Thyroid gland (tissue), 4 donors: Measurements from ENCODE around the gene UTP4.

Experiments
- POLR2A ChIP-seq, 2 donors: fragments of 450-650 bp; IDR thresholded peaks; one replicate each; pipeline ENCODE4 v1.6.1; 2017; ENCODE audit warnings: antibody characterized with exemption in 2 of 2, mild to moderate bottlenecking in 2 of 2, moderate library complexity in 1 of 2
- TF ChIP-seq, protein P1 (sequence below), 6 experiments: fragments of 200-600 bp in 3 of 6; fragments of 450-650 bp in 3 of 6; sonication (generic) in 3 of 6; IDR thresholded peaks; one replicate each; pipeline ENCODE4 v1.5.1; 2016 to 2019; ENCODE audit warnings: antibody characterized with exemption in 6 of 6, mild to moderate bottlenecking in 2 of 6, inconsistent platforms in 1 of 6, moderate library complexity in 1 of 6

DNA sequence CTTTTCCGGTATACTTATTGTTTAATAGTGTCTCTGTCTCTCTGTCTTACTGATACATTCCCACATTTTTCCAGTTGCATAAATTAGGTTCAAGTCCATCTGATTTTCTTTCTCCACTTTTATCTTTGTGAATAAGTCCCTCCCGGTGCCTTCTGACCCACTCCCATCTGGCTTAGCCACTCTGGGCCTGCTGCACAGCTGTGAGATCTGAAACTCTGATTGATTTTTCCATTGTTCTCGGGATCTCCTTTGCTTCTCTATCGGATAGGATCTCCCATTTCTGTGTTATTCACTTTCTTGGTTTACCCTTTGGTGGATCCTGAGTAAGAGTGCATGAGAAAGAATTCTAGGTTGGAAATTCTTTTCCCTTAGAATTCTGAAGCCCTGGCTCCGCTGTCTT, 8.6 kb downstream of the UTP4 start:
- TF ChIP-seq, protein P1, sequence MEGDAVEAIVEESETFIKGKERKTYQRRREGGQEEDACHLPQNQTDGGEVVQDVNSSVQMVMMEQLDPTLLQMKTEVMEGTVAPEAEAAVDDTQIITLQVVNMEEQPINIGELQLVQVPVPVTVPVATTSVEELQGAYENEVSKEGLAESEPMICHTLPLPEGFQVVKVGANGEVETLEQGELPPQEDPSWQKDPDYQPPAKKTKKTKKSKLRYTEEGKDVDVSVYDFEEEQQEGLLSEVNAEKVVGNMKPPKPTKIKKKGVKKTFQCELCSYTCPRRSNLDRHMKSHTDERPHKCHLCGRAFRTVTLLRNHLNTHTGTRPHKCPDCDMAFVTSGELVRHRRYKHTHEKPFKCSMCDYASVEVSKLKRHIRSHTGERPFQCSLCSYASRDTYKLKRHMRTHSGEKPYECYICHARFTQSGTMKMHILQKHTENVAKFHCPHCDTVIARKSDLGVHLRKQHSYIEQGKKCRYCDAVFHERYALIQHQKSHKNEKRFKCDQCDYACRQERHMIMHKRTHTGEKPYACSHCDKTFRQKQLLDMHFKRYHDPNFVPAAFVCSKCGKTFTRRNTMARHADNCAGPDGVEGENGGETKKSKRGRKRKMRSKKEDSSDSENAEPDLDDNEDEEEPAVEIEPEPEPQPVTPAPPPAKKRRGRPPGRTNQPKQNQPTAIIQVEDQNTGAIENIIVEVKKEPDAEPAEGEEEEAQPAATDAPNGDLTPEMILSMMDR (IDR thresholded peaks at IDR 0.05), result no peak
- no peak for TF ChIP-seq POLR2A (IDR thresholded peaks at IDR 0.05)
